ENCODE measurements around the gene B4GALNT1. TPM values are rescaled to one million over a fixed set of nuclear protein-coding genes. Genes with fewer than 3 reads are reported as not detected.
"Not testable (repeated sequence)": the region's sequence is repeated elsewhere in the genome, so short reads cannot be mapped to it uniquely, and the experiment has no call there.

B4GALNT1 gene
- total RNA-seq, 1 donor from 2014 or later: 0.78 TPM

- no peak for TF ChIP-seq CTCF (IDR thresholded peaks at IDR 0.05; ENCODE audit: unreplicated experiment)
- DNase-seq (ENCODE audit: low spot score in 2 of 2, unreplicated experiment in 2 of 2): no peak
- Mint-ChIP-seq H3K4me1 (no peaks in the 10 kb centered on the region), H3K9me3 (no peaks in the 10 kb centered on the region), H3K36me3 (no peaks in the 10 kb centered on the region), H3K4me3 (no peak overlapping the region), H3K27me3 (ENCODE audit: low read depth) (peaks cover 71% of the 10 kb centered on the region), H3K27ac (no peak overlapping the region)
Observed at GRCh38 chr12:57638096-57638495, 5.1 kb upstream of the B4GALNT1 start.

GRCh38 chr12:57637364-57637763 is 4.4 kb upstream of the B4GALNT1 start:
- no peak for TF ChIP-seq CTCF (IDR thresholded peaks at IDR 0.05; ENCODE audit: unreplicated experiment)
- no peak for DNase-seq (ENCODE audit: low spot score in 2 of 2, unreplicated experiment in 2 of 2)
- no peaks in the 10 kb centered on the region for H3K36me3 Mint-ChIP-seq
- H3K27me3 Mint-ChIP-seq (ENCODE audit: low read depth): peaks cover 77% of the 10 kb centered on the region
- no peak overlapping the region for H3K4me3 Mint-ChIP-seq
- no peak overlapping the region for H3K27ac Mint-ChIP-seq
- H3K9me3 Mint-ChIP-seq: no peaks in the 10 kb centered on the region
- H3K4me1 Mint-ChIP-seq: peaks cover under 1% of the 10 kb centered on the region

GRCh38 chr12:57636731-57637130 is 3.7 kb upstream of the B4GALNT1 start:
- H3K36me3 Mint-ChIP-seq; H3K27ac Mint-ChIP-seq; H3K9me3 Mint-ChIP-seq; DNase-seq (ENCODE audit: low spot score in 2 of 2, unreplicated experiment in 2 of 2); H3K4me3 Mint-ChIP-seq; H3K4me1 Mint-ChIP-seq: not testable (repeated sequence)
- H3K27me3 Mint-ChIP-seq (ENCODE audit: low read depth): peaks cover 78% of the 10 kb centered on the region

GRCh38 chr12:57632073-57632957 is 686 bp downstream of the B4GALNT1 start:
- Mint-ChIP-seq H3K27me3 (ENCODE audit: low read depth) (peaks cover 82% of the 10 kb centered on the region), H3K27ac (no peak overlapping the region), H3K4me3 (peak overlapping the region; percentile 56), H3K9me3 (no peaks in the 10 kb centered on the region), H3K4me1 (peaks cover 3% of the 10 kb centered on the region), H3K36me3 (no peaks in the 10 kb centered on the region)
- no peak for DNase-seq (ENCODE audit: low spot score in 2 of 2, unreplicated experiment in 2 of 2)
- no peak for TF ChIP-seq CTCF (IDR thresholded peaks at IDR 0.05; ENCODE audit: unreplicated experiment)

- Mint-ChIP-seq H3K9me3 (no peaks in the 10 kb centered on the region), H3K27ac (no peak overlapping the region), H3K4me3 (peak overlapping the region; percentile 38), H3K36me3 (no peaks in the 10 kb centered on the region), H3K4me1 (peaks cover 3% of the 10 kb centered on the region), H3K27me3 (ENCODE audit: low read depth) (peaks cover 87% of the 10 kb centered on the region)
- no peak for DNase-seq (ENCODE audit: low spot score in 2 of 2, unreplicated experiment in 2 of 2)
- no peak for TF ChIP-seq CTCF (IDR thresholded peaks at IDR 0.05; ENCODE audit: unreplicated experiment)
Observed at GRCh38 chr12:57631566-57632072, 1.4 kb downstream of the B4GALNT1 start.

GRCh38 chr12:57630891-57631433 is 2.0 kb downstream of the B4GALNT1 start:
- no peak for DNase-seq (ENCODE audit: low spot score in 2 of 2, unreplicated experiment in 2 of 2)
- no peak for TF ChIP-seq CTCF (IDR thresholded peaks at IDR 0.05; ENCODE audit: unreplicated experiment)
- peaks cover 94% of the 10 kb centered on the region for H3K27me3 Mint-ChIP-seq (ENCODE audit: low read depth)

More at GRCh38 chr12:57630891-57631433, 2.0 kb downstream of the B4GALNT1 start:
- no peaks in the 10 kb centered on the region for H3K36me3 Mint-ChIP-seq
- H3K4me3 Mint-ChIP-seq: no peak overlapping the region
- no peak overlapping the region for H3K27ac Mint-ChIP-seq
- no peaks in the 10 kb centered on the region for H3K9me3 Mint-ChIP-seq
- H3K4me1 Mint-ChIP-seq: peaks cover 3% of the 10 kb centered on the region

Data from mesothelial cell of epicardium (in vitro differentiated cells).